Keratinocyte (primary cell): ENCODE data around the gene HS1BP3. TPM values are rescaled to one million over a fixed set of nuclear protein-coding genes. Genes with fewer than 3 reads are reported as not detected.

Source experiments
- DNase-seq: peaks from one replicate; pipeline ENCODE4 v3.0.0-alpha.2; 2011; ENCODE audit warnings: low read depth, missing footprints, low spot score
- FAIRE-seq: peaks from 2 replicates; lab custom pipeline; 2011; peaks lifted over from hg19 to GRCh38; lab: Jason Lieb, UNC
- H2AFZ ChIP-seq: 2 replicates; pipeline ENCODE4 v1.6.0; 2012; ENCODE audit warnings: low read length, control low read depth, inconsistent platforms; ENCODE audit not compliant: control insufficient read depth
- H3K27ac ChIP-seq: 2 replicates; pipeline ENCODE4 v1.5.1; 2011; ENCODE audit warnings: low read length; ENCODE audit not compliant: control insufficient read depth, insufficient read depth
- H3K27me3 ChIP-seq: 3 replicates; pipeline ENCODE4 v1.6.0; 2011; ENCODE audit warnings: low read length; ENCODE audit not compliant: control insufficient read depth, insufficient read depth; ENCODE audit errors: extremely low read depth
- H3K36me3 ChIP-seq, 2 experiments: 2 replicates in 1 of 2; 3 replicates in 1 of 2; pipeline ENCODE4 v1.5.1; 2011; ENCODE audit warnings: low read length in 2 of 2, mild to moderate bottlenecking in 1 of 2; ENCODE audit not compliant: control insufficient read depth in 2 of 2, insufficient read depth in 2 of 2; ENCODE audit errors: extremely low read depth in 1 of 2
- H3K4me1 ChIP-seq: 3 replicates; pipeline ENCODE4 v1.5.1; 2011; ENCODE audit warnings: low read length; ENCODE audit not compliant: control insufficient read depth, insufficient read depth; ENCODE audit errors: extremely low read depth
- H3K4me2 ChIP-seq: 3 replicates; pipeline ENCODE4 v1.6.0; 2011; ENCODE audit warnings: low read depth, low read length; ENCODE audit not compliant: control insufficient read depth, insufficient read depth; ENCODE audit errors: extremely low read depth
- H3K4me3 ChIP-seq, 3 experiments: fragments of 200-600 bp in 1 of 3; sonication (generic) in 1 of 3; 2 replicates in 2 of 3; 3 replicates in 1 of 3; pipeline ENCODE4 v1.5.1; 2011 to 2016; ENCODE audit warnings: low read length in 3 of 3, mild to moderate bottlenecking in 3 of 3, control low read depth in 2 of 3, inconsistent platforms in 1 of 3, low read depth in 1 of 3, mixed read lengths in 1 of 3, mixed run types in 1 of 3, moderate library complexity in 1 of 3; ENCODE audit not compliant: control insufficient read depth in 2 of 3, insufficient read depth in 2 of 3; ENCODE audit errors: extremely low read depth in 1 of 3
- H3K79me2 ChIP-seq: 2 replicates; pipeline ENCODE4 v1.6.0; 2012; ENCODE audit warnings: low read length; ENCODE audit not compliant: control insufficient read depth, insufficient read depth
- H3K9ac ChIP-seq: 3 replicates; pipeline ENCODE4 v1.6.0; 2011; ENCODE audit warnings: low read length; ENCODE audit not compliant: control insufficient read depth, insufficient read depth; ENCODE audit errors: extremely low read depth
- H3K9me1 ChIP-seq: 3 replicates; pipeline ENCODE4 v1.6.0; 2011; ENCODE audit warnings: low read length; ENCODE audit not compliant: control insufficient read depth, insufficient read depth; ENCODE audit errors: extremely low read depth
- H3K9me3 ChIP-seq: 2 replicates; pipeline ENCODE4 v1.5.1; 2012; ENCODE audit warnings: low read depth, low read length; ENCODE audit not compliant: control insufficient read depth
- H4K20me1 ChIP-seq: 3 replicates; pipeline ENCODE4 v1.6.0; 2011; ENCODE audit warnings: low read length; ENCODE audit not compliant: control insufficient read depth, insufficient read depth; ENCODE audit errors: extremely low read depth
- EZH2 ChIP-seq: IDR thresholded peaks from one replicate; pipeline ENCODE4 v1.6.1; 2012; ENCODE audit warnings: inconsistent platforms, mild to moderate bottlenecking, low read length, moderate library complexity
- dilution Hi-C: fragments of 300-500 bp; cut with MboI; formaldehyde crosslinking; loops from one replicate; pipeline ENCODE4 v1.7.0; 2020; ENCODE audit warnings: low sequenced_read_pairs; ENCODE audit not compliant: extremely low pct_ligation_motif_present
- polyA plus RNA-seq, 5 experiments: library from polyadenylated mRNA; depleted of rRNA in 3 of 5; stranded (reverse) in 3 of 5; stranded (forward) in 1 of 5; unstranded in 1 of 5; fragments of >200 nt; gene quantifications; 1 replicate in 1 of 5; 2 replicates in 3 of 5; 3 replicates in 1 of 5; pipeline versions ENCODE4 v1.2.1 to v1.2.3, GENCODE V29; 2011 to 2012; ENCODE audit warnings: missing spikeins in 2 of 5, low read depth in 1 of 5, low replicate concordance in 1 of 5
- TF ChIP-seq, protein P1 (sequence below), 3 experiments: IDR thresholded peaks in 1 of 3; conservative IDR thresholded peaks in 1 of 3; optimal IDR thresholded peaks in 1 of 3; 2 replicates in 2 of 3; 3 replicates in 1 of 3; pipeline versions ENCODE3 to v1.5.1; 2011; ENCODE audit warnings: low read length in 3 of 3, mild to moderate bottlenecking in 3 of 3, moderate library complexity in 2 of 3, control low read depth in 1 of 3, inconsistent platforms in 1 of 3; ENCODE audit not compliant: insufficient read depth in 2 of 3; ENCODE audit errors: extremely low read depth in 1 of 3

HS1BP3 gene
- polyA plus RNA-seq, 1 donor (not counting 4 experiments of a cell fraction or from before 2014, with no cell fraction given) = 18.5 TPM

DNA sequence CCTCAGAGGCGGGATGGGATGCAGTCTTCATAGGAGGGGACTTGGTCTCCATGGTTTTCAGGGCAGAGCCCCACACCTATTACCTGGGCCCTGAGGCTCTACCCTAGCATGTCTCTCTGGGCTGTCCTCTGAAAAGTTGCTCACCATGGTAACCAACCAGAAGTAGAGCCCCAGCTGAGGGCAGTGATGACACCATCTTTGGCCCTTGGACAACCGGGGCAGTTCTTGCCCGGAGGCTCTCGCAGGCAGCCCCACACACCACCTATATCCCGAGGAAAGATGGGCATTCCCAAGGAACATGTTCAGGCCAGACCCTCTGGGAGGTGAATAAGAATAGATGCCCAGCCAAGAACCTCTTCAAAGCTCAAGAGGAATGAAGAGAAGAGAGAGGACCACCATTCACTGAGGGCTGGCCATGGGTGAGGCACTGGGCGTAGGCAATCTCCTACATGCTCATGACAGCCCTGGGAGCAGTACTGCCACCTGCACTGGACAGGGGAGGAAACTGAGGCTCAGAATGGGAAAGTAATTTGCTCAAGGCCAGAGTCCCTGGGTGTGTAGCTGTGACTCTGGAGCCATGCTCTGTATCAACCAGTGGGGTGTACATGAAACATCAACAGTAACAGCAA, 72.5 kb downstream of the HS1BP3 start:
- peak overlapping the region; percentile 98 for H3K27ac ChIP-seq
- FAIRE-seq (no peak), DNase-seq (peak; percentile 88)
- H3K9me1 ChIP-seq = no peaks in the 10 kb centered on the region
- peak overlapping the region; percentile 55 for H2AFZ ChIP-seq
- H3K27me3 ChIP-seq = no peaks in the 10 kb centered on the region
- no peaks in the 10 kb centered on the region for H3K36me3 ChIP-seq
- dilution Hi-C loops = no loop called here
- H3K9ac ChIP-seq = peak overlapping the region; percentile 72
- peak overlapping the region; percentile 72 for H3K4me2 ChIP-seq
- H3K4me3 ChIP-seq = no peak overlapping the region
- no peaks in the 10 kb centered on the region for H3K79me2 ChIP-seq
- H3K4me1 ChIP-seq = peaks cover 34% of the 10 kb centered on the region
- no peaks in the 10 kb centered on the region for H3K9me3 ChIP-seq
- no peak for TF ChIP-seq EZH2
- TF ChIP-seq, protein P1, sequence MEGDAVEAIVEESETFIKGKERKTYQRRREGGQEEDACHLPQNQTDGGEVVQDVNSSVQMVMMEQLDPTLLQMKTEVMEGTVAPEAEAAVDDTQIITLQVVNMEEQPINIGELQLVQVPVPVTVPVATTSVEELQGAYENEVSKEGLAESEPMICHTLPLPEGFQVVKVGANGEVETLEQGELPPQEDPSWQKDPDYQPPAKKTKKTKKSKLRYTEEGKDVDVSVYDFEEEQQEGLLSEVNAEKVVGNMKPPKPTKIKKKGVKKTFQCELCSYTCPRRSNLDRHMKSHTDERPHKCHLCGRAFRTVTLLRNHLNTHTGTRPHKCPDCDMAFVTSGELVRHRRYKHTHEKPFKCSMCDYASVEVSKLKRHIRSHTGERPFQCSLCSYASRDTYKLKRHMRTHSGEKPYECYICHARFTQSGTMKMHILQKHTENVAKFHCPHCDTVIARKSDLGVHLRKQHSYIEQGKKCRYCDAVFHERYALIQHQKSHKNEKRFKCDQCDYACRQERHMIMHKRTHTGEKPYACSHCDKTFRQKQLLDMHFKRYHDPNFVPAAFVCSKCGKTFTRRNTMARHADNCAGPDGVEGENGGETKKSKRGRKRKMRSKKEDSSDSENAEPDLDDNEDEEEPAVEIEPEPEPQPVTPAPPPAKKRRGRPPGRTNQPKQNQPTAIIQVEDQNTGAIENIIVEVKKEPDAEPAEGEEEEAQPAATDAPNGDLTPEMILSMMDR (optimal IDR thresholded peaks at IDR 0.05 in 1 of 3, IDR thresholded peaks at IDR 0.05 in 1 of 3, conservative IDR thresholded peaks at IDR 0.05 in 1 of 3; ENCODE audit: extremely low read depth in 1 of 3, insufficient read depth in 2 of 3, low read length in 3 of 3) = no peak
- H4K20me1 ChIP-seq = no peaks in the 10 kb centered on the region

GRCh38 chr2:20577495-20578235, 73.2 kb downstream of the HS1BP3 start:
- dilution Hi-C loops = no loop called here
- Histone ChIP-seq H3K79me2 (no peaks in the 10 kb centered on the region), H3K9me3 (no peaks in the 10 kb centered on the region), H3K27me3 (no peaks in the 10 kb centered on the region), H3K9me1 (no peaks in the 10 kb centered on the region), H2AFZ (peak overlapping the region; percentile 55), H3K4me1 (peaks cover 34% of the 10 kb centered on the region), H3K4me3 (no peak overlapping the region), H4K20me1 (no peaks in the 10 kb centered on the region), H3K9ac (peak overlapping the region; percentile 72), H3K4me2 (peak overlapping the region; percentile 72), H3K36me3 (no peaks in the 10 kb centered on the region), H3K27ac (peak overlapping the region; percentile 98)
- TF ChIP-seq, protein P1 (optimal IDR thresholded peaks at IDR 0.05 in 1 of 3, IDR thresholded peaks at IDR 0.05 in 1 of 3, conservative IDR thresholded peaks at IDR 0.05 in 1 of 3; ENCODE audit: extremely low read depth in 1 of 3, insufficient read depth in 2 of 3, low read length in 3 of 3) = no peak
- TF ChIP-seq EZH2 = no peak
- DNase-seq = peak; percentile 100
- FAIRE-seq = peak; percentile 94
